ENCODE data around the gene PHYKPL.

The PHYKPL gene

GRCh38 chr5:178180141-178180863, 52.3 kb downstream of the PHYKPL start:
- no peak for DNase-seq

- no peak for DNase-seq
Observed at GRCh38 chr5:178177569-178177968, 55.0 kb downstream of the PHYKPL start.

GRCh38 chr5:178176791-178177190, 55.8 kb downstream of the PHYKPL start:
- DNase-seq: no peak

- no peak for DNase-seq
Observed at GRCh38 chr5:178174456-178174855, 58.1 kb downstream of the PHYKPL start.

GRCh38 chr5:178170455-178170854, 62.1 kb downstream of the PHYKPL start:
- no peak for DNase-seq

GRCh38 chr5:178165581-178165980, 67.0 kb downstream of the PHYKPL start:
- DNase-seq: no peak

- DNase-seq: peak; percentile 89 to 95
Observed at GRCh38 chr5:178163772-178164735, 68.5 kb downstream of the PHYKPL start.

- no peak for DNase-seq
Observed at GRCh38 chr5:178162481-178162880, 70.1 kb downstream of the PHYKPL start.

GRCh38 chr5:178160176-178160575, 72.4 kb downstream of the PHYKPL start:
- no peak for DNase-seq
